HEK293 (cell line): ENCODE measurements around the gene RPRML.

Source experiments
- CTCF ChIA-PET: fragments of 350-600 bp; formaldehyde crosslinking; extraction: SDS; loops from one replicate; lab custom pipeline; 2021; ENCODE audit warnings: antibody characterized with exemption; lab: Yijun Ruan, JAX
- POLR2A ChIA-PET: fragments of 300-600 bp; formaldehyde crosslinking; extraction: SDS; loops from one replicate; lab custom pipeline; 2020; ENCODE audit warnings: antibody characterized with exemption, inconsistent platforms; lab: Yijun Ruan, JAX
- H3K27ac ChIP-seq: fragments of 200-500 bp; sonication (Bioruptor generic); 2 replicates; pipeline ENCODE4 v1.5.1; 2014; ENCODE audit warnings: low read depth, low read length, control low read depth, inconsistent platforms; ENCODE audit errors: extremely low read depth
- H3K36me3 ChIP-seq, 2 experiments: fragments of 200-500 bp in 1 of 2; sonication (Bioruptor generic) in 1 of 2; 1 replicate in 1 of 2; 2 replicates in 1 of 2; pipeline ENCODE4 v1.5.1; 2014 to 2017; ENCODE audit warnings: inconsistent platforms in 2 of 2, low read length in 2 of 2; ENCODE audit not compliant: control insufficient read depth in 2 of 2, insufficient read depth in 1 of 2
- H3K4me1 ChIP-seq: fragments of 200-500 bp; sonication (Bioruptor generic); 2 replicates; pipeline ENCODE4 v1.5.1; 2014; ENCODE audit warnings: mild to moderate bottlenecking, low read length, inconsistent platforms; ENCODE audit not compliant: control insufficient read depth, insufficient read depth
- H3K4me3 ChIP-seq: 2 replicates; pipeline ENCODE4 v1.5.1; 2011; ENCODE audit warnings: low read depth, mild to moderate bottlenecking, control low read depth, low read length, moderate library complexity
- H3K9me3 ChIP-seq: fragments of 200-500 bp; sonication (Bioruptor generic); 2 replicates; pipeline ENCODE4 v1.5.1; 2014; ENCODE audit warnings: low read depth, low read length, inconsistent platforms; ENCODE audit not compliant: control insufficient read depth, insufficient read depth
- GLIS2 ChIP-seq: fragments of 450-650 bp; formaldehyde crosslinking; IDR thresholded peaks from 2 replicates; pipeline ENCODE4 v1.5.1; 2016; ENCODE audit warnings: missing biosample characterization, missing genetic modification characterization
- KLF7 ChIP-seq: fragments of 450-650 bp; formaldehyde crosslinking; IDR thresholded peaks from 2 replicates; pipeline ENCODE4 v1.5.1; 2016; ENCODE audit warnings: missing biosample characterization, missing genetic modification characterization, borderline replicate concordance
- SETDB1 ChIP-seq: IDR thresholded peaks from one replicate; pipeline ENCODE4 v1.6.1; 2017; ENCODE audit warnings: mild to moderate bottlenecking, low read length, moderate library complexity, mixed read lengths; ENCODE audit not compliant: insufficient read length
- YY1 ChIP-seq: fragments of 450-650 bp; formaldehyde crosslinking; IDR thresholded peaks from 2 replicates; pipeline ENCODE4 v1.5.1; 2018; ENCODE audit warnings: missing biosample characterization, missing genetic modification characterization
- ZBTB20 ChIP-seq: fragments of 450-650 bp; formaldehyde crosslinking; IDR thresholded peaks from 2 replicates; pipeline ENCODE4 v1.5.1; 2016; ENCODE audit warnings: missing biosample characterization, missing genetic modification characterization
- ZFP37 ChIP-seq: fragments of 450-650 bp; formaldehyde crosslinking; IDR thresholded peaks from 2 replicates; pipeline ENCODE4 v1.5.1; 2016; ENCODE audit warnings: missing biosample characterization, missing genetic modification characterization
- ZNF112 ChIP-seq: fragments of 450-650 bp; formaldehyde crosslinking; IDR thresholded peaks from 2 replicates; pipeline ENCODE4 v1.5.0; 2017; ENCODE audit warnings: missing biosample characterization, missing genetic modification characterization
- ZNF121 ChIP-seq: fragments of 450-650 bp; formaldehyde crosslinking; IDR thresholded peaks from 2 replicates; pipeline ENCODE4 v1.5.1; 2016; ENCODE audit warnings: missing biosample characterization, missing genetic modification characterization
- ZNF292 ChIP-seq: fragments of 450-650 bp; formaldehyde crosslinking; IDR thresholded peaks from 2 replicates; pipeline ENCODE4 v1.5.1; 2016; ENCODE audit warnings: low read depth, missing biosample characterization, missing genetic modification characterization, borderline replicate concordance
- ZNF302 ChIP-seq: fragments of 450-650 bp; formaldehyde crosslinking; IDR thresholded peaks from 2 replicates; pipeline ENCODE4 v1.5.1; 2016; ENCODE audit warnings: missing biosample characterization, missing genetic modification characterization, low read depth
- ZNF335 ChIP-seq: fragments of 450-650 bp; formaldehyde crosslinking; conservative IDR thresholded peaks from 2 replicates; pipeline ENCODE4 v1.5.1; 2016; ENCODE audit warnings: missing biosample characterization, missing genetic modification characterization
- ZNF48 ChIP-seq: fragments of 450-650 bp; formaldehyde crosslinking; IDR thresholded peaks from 2 replicates; pipeline ENCODE4 v1.5.1; 2016; ENCODE audit warnings: missing biosample characterization, missing genetic modification characterization
- ZNF513 ChIP-seq: fragments of 450-650 bp; IDR thresholded peaks from 2 replicates; pipeline ENCODE4 v1.5.1; 2018; ENCODE audit warnings: missing biosample characterization, missing genetic modification characterization
- ZNF518A ChIP-seq: fragments of 450-650 bp; formaldehyde crosslinking; conservative IDR thresholded peaks from 2 replicates; pipeline ENCODE4 v1.5.1; 2016; ENCODE audit warnings: low read depth, missing biosample characterization, missing genetic modification characterization
- ZNF529 ChIP-seq: fragments of 450-650 bp; formaldehyde crosslinking; IDR thresholded peaks from 2 replicates; pipeline ENCODE4 v1.5.1; 2017; ENCODE audit warnings: missing genetic modification characterization, missing biosample characterization; ENCODE audit not compliant: insufficient replicate concordance
- ZNF555 ChIP-seq: fragments of 450-650 bp; formaldehyde crosslinking; conservative IDR thresholded peaks from 2 replicates; pipeline ENCODE4 v1.5.1; 2017; ENCODE audit warnings: missing biosample characterization, mild to moderate bottlenecking, missing genetic modification characterization, inconsistent platforms
- ZNF596 ChIP-seq: fragments of 450-650 bp; IDR thresholded peaks from 2 replicates; pipeline ENCODE4 v1.5.0; 2018; ENCODE audit warnings: missing biosample characterization, mild to moderate bottlenecking, missing genetic modification characterization, moderate library complexity
- ZNF623 ChIP-seq: fragments of 450-650 bp; formaldehyde crosslinking; IDR thresholded peaks from 2 replicates; pipeline ENCODE4 v1.5.1; 2016; ENCODE audit warnings: missing biosample characterization, missing genetic modification characterization
- ZNF660 ChIP-seq: fragments of 450-650 bp; IDR thresholded peaks from 2 replicates; pipeline ENCODE4 v1.5.1; 2018; ENCODE audit warnings: missing biosample characterization, mild to moderate bottlenecking, missing genetic modification characterization
- ZNF704 ChIP-seq: fragments of 450-650 bp; formaldehyde crosslinking; IDR thresholded peaks from 2 replicates; pipeline ENCODE4 v1.5.1; 2016; ENCODE audit warnings: missing biosample characterization, missing genetic modification characterization
- ZNF776 ChIP-seq: fragments of 450-650 bp; formaldehyde crosslinking; IDR thresholded peaks from 2 replicates; pipeline ENCODE4 v1.5.0; 2017; ENCODE audit warnings: missing biosample characterization, missing genetic modification characterization, borderline replicate concordance

RPRML gene

GRCh38 chr17:46963571-46963970, 15.5 kb downstream of the RPRML start:
- Histone ChIP-seq H3K9me3 (no peaks in the 10 kb centered on the region; the same call in 1 of the 2 replicates), H3K4me1 (no peaks in the 10 kb centered on the region), H3K27ac (no peak overlapping the region), H3K4me3 (no peak overlapping the region), H3K36me3 (peaks cover 0 to 15% of the 10 kb centered on the region in 2 experiments; a peak in 1 of 3 replicates)
- no peak for TF ChIP-seq ZFP37 (tag by site-specific recombination)
- TF ChIP-seq ZNF292 (tag by site-specific recombination) = no peak
- no peak for TF ChIP-seq YY1 (tag by site-specific recombination)
- no peak for TF ChIP-seq ZNF48
- no peak for TF ChIP-seq ZNF335
- TF ChIP-seq ZNF704 (tag by site-specific recombination) = no peak
- TF ChIP-seq ZNF302 (tag by site-specific recombination) = no peak
- no peak for TF ChIP-seq ZNF518A (tag by site-specific recombination)
- no peak for TF ChIP-seq ZNF555 (tag by site-specific recombination)
- no peak for TF ChIP-seq ZNF513
- no peak for TF ChIP-seq ZNF776 (tag by site-specific recombination)
- POLR2A ChIA-PET = no interaction called here
- CTCF ChIA-PET = interaction anchor here (1.4 kb wide), 1 partner anchor 21 kb away, joined by 6 read pairs; no protein-coding TSS in a partner anchor

- no peaks in the 10 kb centered on the region; the same call in 1 of the 2 replicates for H3K9me3 ChIP-seq
- no peak overlapping the region for H3K4me3 ChIP-seq
- POLR2A ChIA-PET = no interaction called here
- peaks cover 0 to 10% of the 10 kb centered on the region in 2 experiments; a peak in 1 of 3 replicates for H3K36me3 ChIP-seq
- H3K4me1 ChIP-seq = no peaks in the 10 kb centered on the region
- TF ChIP-seq GLIS2 (no peak), ZBTB20 (tag by site-specific recombination) (0 out of 2 replicates have a peak, but pooled peaks have one; percentile 27)
- CTCF ChIA-PET = interaction anchor here (0.6 to 1.0 kb wide), 2 partner anchors 19 to 57 kb away, joined by 3 read pairs; no protein-coding TSS in a partner anchor
- H3K27ac ChIP-seq = no peak overlapping the region
Observed at GRCh38 chr17:46962374-46962790, 16.7 kb downstream of the RPRML start.

GRCh38 chr17:46960152-46960551, 18.9 kb downstream of the RPRML start:
- no peak overlapping the region for H3K4me3 ChIP-seq
- TF ChIP-seq ZNF529 (tag by site-specific recombination) (no peak), ZNF596 (no peak), SETDB1 (peak; percentile 33), KLF7 (tag by site-specific recombination) (no peak), ZNF660 (tag by site-specific recombination) (no peak), ZNF623 (no peak), ZNF112 (tag by site-specific recombination) (no peak), ZNF121 (tag by site-specific recombination) (no peak)
- no peak overlapping the region for H3K27ac ChIP-seq
- ChIA-PET CTCF (interaction anchor here (0.7 to 1.3 kb wide), 3 partner anchors 10 to 17 kb away, joined by 3 to 4 read pairs (median 3); no protein-coding TSS in a partner anchor), POLR2A (no interaction called here)
- H3K9me3 ChIP-seq = no peaks in the 10 kb centered on the region; the same call in 1 of the 2 replicates
- H3K4me1 ChIP-seq = no peaks in the 10 kb centered on the region
- peaks cover 0 to 6% of the 10 kb centered on the region in 2 experiments; a peak in 1 of 3 replicates for H3K36me3 ChIP-seq
